GM23338 (cell line): ENCODE data around the gene IGSF6.

Experiments used
- CREB1 ChIP-seq: fragments of 250-450 bp; sonication (Bioruptor Pico); IDR thresholded peaks from 2 replicates; pipeline ENCODE4 v1.5.0; 2020; ENCODE audit warnings: low read depth, mild to moderate bottlenecking, moderate library complexity
- CTCF ChIP-seq, 2 experiments: fragments of 200-600 bp in 1 of 2; sonication (generic) in 1 of 2; conservative IDR thresholded peaks; 2 replicates each; pipeline versions ENCODE4 v1.5.1 to v1.6.1; 2016 to 2017; ENCODE audit warnings: antibody characterized with exemption in 2 of 2, low read depth in 2 of 2, mild to moderate bottlenecking in 2 of 2, moderate library complexity in 1 of 2
- ETS1 ChIP-seq: IDR thresholded peaks from 2 replicates; pipeline ENCODE4 v1.6.1; 2016; ENCODE audit warnings: antibody characterized with exemption
- EZH2 ChIP-seq: fragments of 200-600 bp; sonication (generic); IDR thresholded peaks from one replicate; pipeline ENCODE4 v1.8.0; 2017; ENCODE audit warnings: antibody characterized with exemption, mild to moderate bottlenecking, low read depth; ENCODE audit not compliant: unreplicated experiment
- EZH2phosphoT487 ChIP-seq: fragments of 200-600 bp; sonication (generic); IDR thresholded peaks from one replicate; pipeline ENCODE4 v1.8.1; 2018; ENCODE audit warnings: antibody characterized with exemption; ENCODE audit not compliant: unreplicated experiment
- JUNB ChIP-seq: IDR thresholded peaks from one replicate; pipeline ENCODE4 v1.6.1; 2016; ENCODE audit warnings: antibody characterized with exemption; ENCODE audit not compliant: unreplicated experiment
- POLR2AphosphoS5 ChIP-seq: IDR thresholded peaks from 2 replicates; pipeline ENCODE4 v1.6.1; 2016; ENCODE audit warnings: antibody characterized with exemption, low read depth
- REST ChIP-seq: IDR thresholded peaks from one replicate; pipeline ENCODE4 v1.6.1; 2018; ENCODE audit warnings: antibody characterized with exemption; ENCODE audit not compliant: unreplicated experiment
- STAT1 ChIP-seq: IDR thresholded peaks from one replicate; pipeline ENCODE4 v1.6.1; 2016; ENCODE audit warnings: antibody characterized with exemption; ENCODE audit not compliant: unreplicated experiment
- ZNF331 ChIP-seq: fragments of 250-450 bp; sonication (Bioruptor Pico); IDR thresholded peaks from 2 replicates; pipeline ENCODE4 v1.5.0; 2020; ENCODE audit warnings: low read depth, mild to moderate bottlenecking, moderate library complexity

GRCh38 chr16:21659124-21659523, 6.7 kb upstream of the IGSF6 start:
- TF ChIP-seq CREB1 (CRISPR knock-in tag) (no peak), CTCF (conservative IDR thresholded peaks at IDR 0.05; ENCODE audit: low read depth in 2 of 2) (no peak), POLR2AphosphoS5 (no peak), EZH2 (no peak), ZNF331 (no peak), EZH2phosphoT487 (no peak), REST (no peak), ETS1 (no peak), STAT1 (no peak), JUNB (no peak)
